A549 (cell line): ENCODE data around the gene MEP1B. TPM values are rescaled to one million over a fixed set of nuclear protein-coding genes. Genes with fewer than 3 reads are reported as not detected.

Experiments used
- ATAC-seq, 2 experiments: fragments of 200-7000 bp in 1 of 2; fragments of >200 bp in 1 of 2; cut with Nextera tagmentation in 1 of 2; cut with Tn5 transposase in 1 of 2; 3 replicates each; pipeline versions ENCODE4 v1.8.0 to v1.9.1; 2018 to 2020; ENCODE audit warnings: mild to moderate bottlenecking in 1 of 2, moderate library complexity in 1 of 2
- CTCF ChIA-PET: fragments of 300-600 bp; sonication (Branson Sonifier 250); formaldehyde crosslinking; extraction: SDS; loops from one replicate; lab custom pipeline; 2021; ENCODE audit warnings: antibody characterized with exemption, inconsistent platforms; lab: Yijun Ruan, JAX
- POLR2A ChIA-PET: fragments of 350-600 bp; formaldehyde crosslinking; extraction: SDS; loops from one replicate; lab custom pipeline; 2021; ENCODE audit warnings: antibody characterized with exemption, inconsistent platforms; lab: Yijun Ruan, JAX
- DNase-seq, 2 experiments: peaks; one replicate each; pipeline versions ENCODE4 v3.0.0 to v3.0.0-alpha.2; 2011 to 2016; ENCODE audit warnings: low read depth in 1 of 2, low spot score in 1 of 2
- FAIRE-seq: peaks from 2 replicates; lab custom pipeline; 2011; peaks lifted over from hg19 to GRCh38; lab: Jason Lieb, UNC
- H3K27ac ChIP-seq, 2 experiments: fragments of >200 bp; sonication (Bioruptor Twin); formaldehyde crosslinking; 3 replicates each; pipeline ENCODE4 v1.5.1; 2016 to 2017
- H3K4me1 ChIP-seq: fragments of >200 bp; sonication (Bioruptor Twin); formaldehyde crosslinking; 3 replicates; pipeline ENCODE4 v1.6.1; 2016
- H3K4me2 ChIP-seq: fragments of >200 bp; sonication (Bioruptor Twin); formaldehyde crosslinking; 3 replicates; pipeline ENCODE4 v1.6.1; 2016
- H3K4me3 ChIP-seq: fragments of >200 bp; sonication (Bioruptor Twin); formaldehyde crosslinking; 3 replicates; pipeline ENCODE4 v1.5.1; 2016
- H3K9me3 ChIP-seq: fragments of >200 bp; sonication (Bioruptor Twin); formaldehyde crosslinking; 3 replicates; pipeline ENCODE4 v1.6.1; 2016
- CEBPB ChIP-seq, 2 experiments: fragments of >200 bp in 1 of 2; sonication (Bioruptor Twin) in 1 of 2; formaldehyde crosslinking in 1 of 2; IDR thresholded peaks; 2 replicates each; pipeline ENCODE4 v1.6.1; 2012 to 2016
- CHD2 ChIP-seq: fragments of 150-350 bp; IDR thresholded peaks from 2 replicates; pipeline ENCODE4 v1.6.1; 2014; ENCODE audit warnings: low read length; ENCODE audit not compliant: partially characterized antibody
- EP300 ChIP-seq, 2 experiments: fragments of >200 bp; sonication (Bioruptor Twin); formaldehyde crosslinking; IDR thresholded peaks; 2 replicates in 1 of 2; 3 replicates in 1 of 2; pipeline ENCODE4 v1.6.1; 2016 to 2017
- ESRRA ChIP-seq: fragments of 150-350 bp; IDR thresholded peaks from 2 replicates; pipeline ENCODE4 v1.6.1; 2014; ENCODE audit warnings: mild to moderate bottlenecking, low read length, borderline replicate concordance
- FOSL2 ChIP-seq, 2 experiments: fragments of 450-650 bp in 1 of 2; fragments of >200 bp in 1 of 2; sonication (Bioruptor Twin) in 1 of 2; formaldehyde crosslinking; IDR thresholded peaks; 2 replicates each; pipeline versions ENCODE4 v1.5.0 to v1.6.1; 2016 to 2020; ENCODE audit warnings: mild to moderate bottlenecking in 1 of 2, moderate library complexity in 1 of 2
- HDAC2 ChIP-seq: fragments of 200-600 bp; sonication (generic); IDR thresholded peaks from 2 replicates; pipeline ENCODE4 v1.6.1; 2016
- HEYL ChIP-seq: fragments of 250-450 bp; sonication (Bioruptor Pico); IDR thresholded peaks from 2 replicates; pipeline ENCODE4 v1.8.0; 2021; ENCODE audit warnings: mild to moderate bottlenecking, moderate library complexity
- HOXA7 ChIP-seq: fragments of 250-450 bp; sonication (Bioruptor Pico); IDR thresholded peaks from 2 replicates; pipeline ENCODE4 v1.5.0; 2020; ENCODE audit warnings: mild to moderate bottlenecking, moderate library complexity
- JUN ChIP-seq, 2 experiments: fragments of >200 bp; sonication (Bioruptor Twin); formaldehyde crosslinking; IDR thresholded peaks; 2 replicates in 1 of 2; 3 replicates in 1 of 2; pipeline ENCODE4 v1.6.1; 2016 to 2017
- JUNB ChIP-seq: fragments of >200 bp; sonication (Bioruptor Twin); formaldehyde crosslinking; IDR thresholded peaks from 2 replicates; pipeline ENCODE4 v1.6.1; 2016
- KDM1A ChIP-seq: fragments of 200-600 bp; sonication (generic); IDR thresholded peaks from 2 replicates; pipeline ENCODE4 v1.6.1; 2016; ENCODE audit warnings: low read depth, mild to moderate bottlenecking
- MAZ ChIP-seq: fragments of 150-350 bp; IDR thresholded peaks from 2 replicates; pipeline ENCODE4 v1.6.1; 2014; ENCODE audit warnings: antibody characterized with exemption, low read depth, low read length, borderline replicate concordance
- MYC ChIP-seq: IDR thresholded peaks from 2 replicates; pipeline ENCODE4 v1.6.1; 2012; ENCODE audit warnings: mild to moderate bottlenecking, inconsistent platforms, low read length, improper control_type of control experiment, borderline replicate concordance
- NPAS2 ChIP-seq: fragments of 250-450 bp; sonication (Bioruptor Pico); IDR thresholded peaks from 2 replicates; pipeline ENCODE4 v1.8.0; 2022; ENCODE audit warnings: mild to moderate bottlenecking, moderate library complexity, borderline replicate concordance
- PHF8 ChIP-seq: fragments of 200-600 bp; sonication (generic); IDR thresholded peaks from 2 replicates; pipeline ENCODE4 v1.6.1; 2016; ENCODE audit warnings: low read depth, mild to moderate bottlenecking, antibody characterized with exemption, moderate library complexity, borderline replicate concordance
- POLR2A ChIP-seq: IDR thresholded peaks from 2 replicates; pipeline ENCODE4 v1.6.1; 2012; ENCODE audit warnings: mild to moderate bottlenecking, low read length
- RARB ChIP-seq: fragments of 250-450 bp; sonication (Bioruptor Pico); IDR thresholded peaks from 2 replicates; pipeline ENCODE4 v1.8.0; 2021; ENCODE audit warnings: mild to moderate bottlenecking, moderate library complexity
- RCOR1 ChIP-seq: fragments of 150-350 bp; IDR thresholded peaks from 2 replicates; pipeline ENCODE4 v1.6.1; 2014; ENCODE audit warnings: antibody characterized with exemption, low read length, low read depth
- RNF2 ChIP-seq: fragments of 200-600 bp; sonication (generic); IDR thresholded peaks from 2 replicates; pipeline ENCODE4 v1.6.1; 2016; ENCODE audit warnings: low read depth, mild to moderate bottlenecking, antibody characterized with exemption, moderate library complexity, borderline replicate concordance
- SMC3 ChIP-seq: fragments of >200 bp; sonication (Bioruptor Twin); formaldehyde crosslinking; IDR thresholded peaks from 3 replicates; pipeline ENCODE4 v1.6.1; 2018; ENCODE audit warnings: inconsistent platforms
- ZFP36 ChIP-seq: fragments of 450-650 bp; IDR thresholded peaks from 2 replicates; pipeline ENCODE4 v1.6.1; 2014; ENCODE audit warnings: borderline replicate concordance; ENCODE audit not compliant: partially characterized antibody
- WGBS: methylation state at CpG from one replicate; pipeline ENCODE4 v1.1.6; 2017; ENCODE audit errors: missing lambda C conversion rate; 5-methylcytosine and 5-hydroxymethylcytosine counted together
- polyA plus RNA-seq, 4 experiments: library from polyadenylated mRNA; depleted of rRNA in 3 of 4; stranded (reverse); fragments of >200 nt; fragmentation: RNase III in 1 of 4; extraction: RNeasy Plus Mini Kit Qiagen cat#74134 plus additional on column Dnase treatment in 1 of 4; gene quantifications; 2 replicates in 3 of 4; 3 replicates in 1 of 4; pipeline ENCODE4 v1.2.3, GENCODE V29; 2011 to 2017
- TF ChIP-seq, protein P1 (sequence below): fragments of 450-650 bp; IDR thresholded peaks from 2 replicates; pipeline ENCODE4 v1.6.1; 2014; ENCODE audit warnings: antibody characterized with exemption
- TF ChIP-seq, protein P2 (sequence below): fragments of 200-600 bp; sonication (generic); IDR thresholded peaks from 2 replicates; pipeline ENCODE4 v1.6.1; 2016; ENCODE audit warnings: antibody characterized with exemption, mild to moderate bottlenecking, moderate library complexity
- TF ChIP-seq, protein P3 (sequence below): fragments of >200 bp; sonication (Bioruptor Twin); formaldehyde crosslinking; IDR thresholded peaks from 2 replicates; pipeline ENCODE4 v1.6.1; 2016
- TF ChIP-seq, protein P4 (sequence below): fragments of >200 bp; sonication (Bioruptor Twin); formaldehyde crosslinking; IDR thresholded peaks from 3 replicates; pipeline ENCODE4 v1.6.1; 2016
- TF ChIP-seq, protein P5 (sequence below): fragments of 250-450 bp; sonication (Bioruptor Pico); IDR thresholded peaks from 2 replicates; pipeline ENCODE4 v1.5.0; 2021; ENCODE audit warnings: mild to moderate bottlenecking, moderate library complexity, borderline replicate concordance

MEP1B gene
- polyA plus RNA-seq, 2 of the 4 experiments (the other 2 are of a cell fraction): 0.04 TPM; not detected in 1

DNA sequence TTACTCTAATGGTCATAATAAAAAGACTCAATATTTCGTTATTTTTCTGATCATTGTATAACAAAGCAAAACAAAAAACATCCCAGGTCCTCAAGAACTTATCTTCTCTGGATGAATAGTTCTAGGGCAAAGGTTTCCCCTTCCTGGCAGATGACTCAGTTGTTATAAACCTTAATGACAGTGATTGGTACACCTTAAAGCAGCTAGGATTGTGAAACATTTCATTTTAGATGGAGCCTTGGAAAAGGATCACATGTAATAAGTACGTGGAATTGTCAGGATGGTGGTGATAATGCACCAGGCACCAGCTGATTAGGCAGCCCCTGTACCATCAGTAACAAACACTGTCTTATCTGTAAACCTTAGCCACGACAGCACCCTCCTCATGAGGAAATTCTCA lies 47.2 kb downstream of the MEP1B start:
- no peaks in the 10 kb centered on the region for H3K9me3 ChIP-seq
- ChIA-PET POLR2A (no interaction called here), CTCF (interaction anchor here (1.9 to 2.0 kb wide), 2 partner anchors 35 to 234 kb away, joined by 4 read pairs; partner anchors contain the start of gene GAREM1)
- no peak overlapping the region for H3K4me3 ChIP-seq
- WGBS: 5% methylated on average over 3 of the region's 3 CpGs
- no peaks in the 10 kb centered on the region for H3K4me1 ChIP-seq
- DNase-seq (no peak), ATAC-seq (no peak), FAIRE-seq (no peak)
- H3K27ac ChIP-seq: no peak overlapping the region
- H3K4me2 ChIP-seq: no peak overlapping the region
- TF ChIP-seq CHD2 (no peak), ZFP36 (no peak), HDAC2 (no peak), HOXA7 (no peak), JUN (IDR thresholded peaks at IDR 0.05) (no peak), CEBPB (IDR thresholded peaks at IDR 0.05) (no peak), MYC (no peak), MAZ (no peak), KDM1A (no peak), NPAS2 (CRISPR knock-in tag) (no peak)
- TF ChIP-seq, protein P1, sequence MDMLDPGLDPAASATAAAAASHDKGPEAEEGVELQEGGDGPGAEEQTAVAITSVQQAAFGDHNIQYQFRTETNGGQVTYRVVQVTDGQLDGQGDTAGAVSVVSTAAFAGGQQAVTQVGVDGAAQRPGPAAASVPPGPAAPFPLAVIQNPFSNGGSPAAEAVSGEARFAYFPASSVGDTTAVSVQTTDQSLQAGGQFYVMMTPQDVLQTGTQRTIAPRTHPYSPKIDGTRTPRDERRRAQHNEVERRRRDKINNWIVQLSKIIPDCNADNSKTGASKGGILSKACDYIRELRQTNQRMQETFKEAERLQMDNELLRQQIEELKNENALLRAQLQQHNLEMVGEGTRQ: no peak
- TF ChIP-seq, protein P2, sequence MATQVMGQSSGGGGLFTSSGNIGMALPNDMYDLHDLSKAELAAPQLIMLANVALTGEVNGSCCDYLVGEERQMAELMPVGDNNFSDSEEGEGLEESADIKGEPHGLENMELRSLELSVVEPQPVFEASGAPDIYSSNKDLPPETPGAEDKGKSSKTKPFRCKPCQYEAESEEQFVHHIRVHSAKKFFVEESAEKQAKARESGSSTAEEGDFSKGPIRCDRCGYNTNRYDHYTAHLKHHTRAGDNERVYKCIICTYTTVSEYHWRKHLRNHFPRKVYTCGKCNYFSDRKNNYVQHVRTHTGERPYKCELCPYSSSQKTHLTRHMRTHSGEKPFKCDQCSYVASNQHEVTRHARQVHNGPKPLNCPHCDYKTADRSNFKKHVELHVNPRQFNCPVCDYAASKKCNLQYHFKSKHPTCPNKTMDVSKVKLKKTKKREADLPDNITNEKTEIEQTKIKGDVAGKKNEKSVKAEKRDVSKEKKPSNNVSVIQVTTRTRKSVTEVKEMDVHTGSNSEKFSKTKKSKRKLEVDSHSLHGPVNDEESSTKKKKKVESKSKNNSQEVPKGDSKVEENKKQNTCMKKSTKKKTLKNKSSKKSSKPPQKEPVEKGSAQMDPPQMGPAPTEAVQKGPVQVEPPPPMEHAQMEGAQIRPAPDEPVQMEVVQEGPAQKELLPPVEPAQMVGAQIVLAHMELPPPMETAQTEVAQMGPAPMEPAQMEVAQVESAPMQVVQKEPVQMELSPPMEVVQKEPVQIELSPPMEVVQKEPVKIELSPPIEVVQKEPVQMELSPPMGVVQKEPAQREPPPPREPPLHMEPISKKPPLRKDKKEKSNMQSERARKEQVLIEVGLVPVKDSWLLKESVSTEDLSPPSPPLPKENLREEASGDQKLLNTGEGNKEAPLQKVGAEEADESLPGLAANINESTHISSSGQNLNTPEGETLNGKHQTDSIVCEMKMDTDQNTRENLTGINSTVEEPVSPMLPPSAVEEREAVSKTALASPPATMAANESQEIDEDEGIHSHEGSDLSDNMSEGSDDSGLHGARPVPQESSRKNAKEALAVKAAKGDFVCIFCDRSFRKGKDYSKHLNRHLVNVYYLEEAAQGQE: no peak
- TF ChIP-seq, protein P3, sequence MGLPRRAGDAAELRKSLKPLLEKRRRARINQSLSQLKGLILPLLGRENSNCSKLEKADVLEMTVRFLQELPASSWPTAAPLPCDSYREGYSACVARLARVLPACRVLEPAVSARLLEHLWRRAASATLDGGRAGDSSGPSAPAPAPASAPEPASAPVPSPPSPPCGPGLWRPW: no peak

DNA sequence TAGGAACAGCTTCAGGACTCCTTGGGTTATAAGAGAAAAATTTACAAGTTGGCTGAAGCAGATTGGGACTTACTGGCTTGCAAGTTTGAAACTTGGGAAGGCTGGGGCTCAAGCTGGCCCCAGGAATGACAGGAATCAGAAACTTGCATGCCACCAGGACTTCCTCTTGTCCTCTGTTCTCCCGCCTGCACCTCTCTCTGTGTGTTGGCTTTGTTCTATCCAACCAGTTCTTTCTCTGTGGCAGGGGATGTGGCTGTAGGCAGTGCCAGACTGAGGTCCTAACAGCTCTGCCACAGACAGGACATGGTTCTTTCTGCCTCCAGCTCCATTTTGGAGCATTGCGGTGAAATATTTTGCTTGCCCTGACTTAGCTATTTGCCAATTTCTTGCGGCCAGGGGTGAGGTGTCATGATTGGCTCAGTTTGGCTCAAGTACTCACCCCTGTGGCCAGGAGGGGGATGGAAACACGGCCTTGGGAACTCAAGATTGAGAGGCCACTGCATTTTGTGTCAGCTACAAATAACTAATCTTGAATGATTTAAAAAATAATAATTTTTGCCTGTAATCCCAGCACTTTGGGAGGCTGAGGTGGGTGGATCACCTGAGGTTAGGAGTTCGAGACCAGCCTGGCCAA lies 48.9 kb downstream of the MEP1B start:
- CTCF ChIA-PET: interaction anchor here (1.0 to 2.0 kb wide), 3 partner anchors 33 to 232 kb away, joined by 3 to 4 read pairs (median 4); partner anchors contain the start of gene GAREM1
- no peak for ATAC-seq
- POLR2A ChIA-PET: no interaction called here

DNA sequence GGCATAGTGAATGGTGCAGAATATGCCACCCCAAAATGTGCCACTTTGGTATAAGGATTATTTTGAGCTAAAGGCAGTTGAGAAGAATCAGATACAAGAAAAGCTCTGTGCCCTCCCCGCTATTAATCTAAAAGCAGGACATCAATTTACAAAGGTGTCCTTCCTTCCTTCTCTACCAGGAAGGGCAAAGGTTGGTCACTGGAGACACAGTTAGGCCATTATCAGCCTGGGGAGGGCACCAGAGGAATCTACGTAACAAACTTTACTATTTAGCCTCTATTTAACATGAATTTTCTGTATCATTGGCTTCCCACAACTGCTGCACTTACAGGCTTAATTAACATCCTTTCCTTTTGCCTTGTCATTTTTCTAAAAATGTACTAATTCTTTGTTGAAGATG lies 52.6 kb downstream of the MEP1B start:
- no peak overlapping the region for H3K27ac ChIP-seq
- H3K4me1 ChIP-seq: no peaks in the 10 kb centered on the region
- H3K9me3 ChIP-seq: no peaks in the 10 kb centered on the region
- ChIA-PET POLR2A (no interaction called here), CTCF (interaction anchor here (0.6 to 1.2 kb wide), 2 partner anchors 310 to 323 kb away, joined by 3 to 4 read pairs; no protein-coding TSS in a partner anchor)
- DNase-seq: no peak
- no peak for ATAC-seq
- H3K4me3 ChIP-seq: no peak overlapping the region
- no peak for FAIRE-seq
- no peak overlapping the region for H3K4me2 ChIP-seq
- 47% methylated on average over 2 of the region's 2 CpGs for WGBS
- no peak for TF ChIP-seq JUNB
- TF ChIP-seq KDM1A: no peak
- TF ChIP-seq EP300 (IDR thresholded peaks at IDR 0.05): no peak
- TF ChIP-seq MAZ: no peak
- TF ChIP-seq, protein P4, sequence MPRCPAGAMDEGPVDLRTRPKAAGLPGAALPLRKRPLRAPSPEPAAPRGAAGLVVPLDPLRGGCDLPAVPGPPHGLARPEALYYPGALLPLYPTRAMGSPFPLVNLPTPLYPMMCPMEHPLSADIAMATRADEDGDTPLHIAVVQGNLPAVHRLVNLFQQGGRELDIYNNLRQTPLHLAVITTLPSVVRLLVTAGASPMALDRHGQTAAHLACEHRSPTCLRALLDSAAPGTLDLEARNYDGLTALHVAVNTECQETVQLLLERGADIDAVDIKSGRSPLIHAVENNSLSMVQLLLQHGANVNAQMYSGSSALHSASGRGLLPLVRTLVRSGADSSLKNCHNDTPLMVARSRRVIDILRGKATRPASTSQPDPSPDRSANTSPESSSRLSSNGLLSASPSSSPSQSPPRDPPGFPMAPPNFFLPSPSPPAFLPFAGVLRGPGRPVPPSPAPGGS: no peak
- no peak for TF ChIP-seq MYC
- no peak for TF ChIP-seq SMC3
- TF ChIP-seq ZFP36: no peak
- TF ChIP-seq, protein P5, sequence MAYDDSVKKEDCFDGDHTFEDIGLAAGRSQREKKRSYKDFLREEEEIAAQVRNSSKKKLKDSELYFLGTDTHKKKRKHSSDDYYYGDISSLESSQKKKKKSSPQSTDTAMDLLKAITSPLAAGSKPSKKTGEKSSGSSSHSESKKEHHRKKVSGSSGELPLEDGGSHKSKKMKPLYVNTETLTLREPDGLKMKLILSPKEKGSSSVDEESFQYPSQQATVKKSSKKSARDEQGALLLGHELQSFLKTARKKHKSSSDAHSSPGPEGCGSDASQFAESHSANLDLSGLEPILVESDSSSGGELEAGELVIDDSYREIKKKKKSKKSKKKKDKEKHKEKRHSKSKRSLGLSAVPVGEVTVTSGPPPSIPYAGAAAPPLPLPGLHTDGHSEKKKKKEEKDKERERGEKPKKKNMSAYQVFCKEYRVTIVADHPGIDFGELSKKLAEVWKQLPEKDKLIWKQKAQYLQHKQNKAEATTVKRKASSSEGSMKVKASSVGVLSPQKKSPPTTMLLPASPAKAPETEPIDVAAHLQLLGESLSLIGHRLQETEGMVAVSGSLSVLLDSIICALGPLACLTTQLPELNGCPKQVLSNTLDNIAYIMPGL: no peak
- TF ChIP-seq CHD2: no peak
- no peak for TF ChIP-seq HEYL (CRISPR knock-in tag)
- no peak for TF ChIP-seq POLR2A
- no peak for TF ChIP-seq RARB
- TF ChIP-seq ESRRA: no peak
- TF ChIP-seq RNF2: no peak
- TF ChIP-seq PHF8: no peak

More for the DNA sequence above, 48.9 kb downstream of the MEP1B start:
- Histone ChIP-seq H3K27ac (no peak overlapping the region), H3K4me2 (no peak overlapping the region), H3K4me1 (no peaks in the 10 kb centered on the region), H3K4me3 (no peak overlapping the region), H3K9me3 (no peaks in the 10 kb centered on the region)
- TF ChIP-seq RCOR1: no peak
- no peak for TF ChIP-seq ZFP36
- TF ChIP-seq SMC3: no peak
- TF ChIP-seq FOSL2 (IDR thresholded peaks at IDR 0.05): no peak
- no peak for TF ChIP-seq FOSL2 (CRISPR knock-in tag; IDR thresholded peaks at IDR 0.05)
- DNase-seq (no peak), FAIRE-seq (no peak)
- 46% methylated on average over 3 of the region's 5 CpGs for WGBS
